ENCODE measurements around the gene ADK. TPM values are rescaled to one million over a fixed set of nuclear protein-coding genes. Genes with fewer than 3 reads are reported as not detected.

Gene ADK
- polyA plus RNA-seq, 1 donor (not counting 4 experiments of a cell fraction or from before 2014, with no cell fraction given) = 139 TPM

GRCh38 chr10:74388801-74389200 is 237.8 kb downstream of the ADK start:
- TF ChIP-seq, protein P1, sequence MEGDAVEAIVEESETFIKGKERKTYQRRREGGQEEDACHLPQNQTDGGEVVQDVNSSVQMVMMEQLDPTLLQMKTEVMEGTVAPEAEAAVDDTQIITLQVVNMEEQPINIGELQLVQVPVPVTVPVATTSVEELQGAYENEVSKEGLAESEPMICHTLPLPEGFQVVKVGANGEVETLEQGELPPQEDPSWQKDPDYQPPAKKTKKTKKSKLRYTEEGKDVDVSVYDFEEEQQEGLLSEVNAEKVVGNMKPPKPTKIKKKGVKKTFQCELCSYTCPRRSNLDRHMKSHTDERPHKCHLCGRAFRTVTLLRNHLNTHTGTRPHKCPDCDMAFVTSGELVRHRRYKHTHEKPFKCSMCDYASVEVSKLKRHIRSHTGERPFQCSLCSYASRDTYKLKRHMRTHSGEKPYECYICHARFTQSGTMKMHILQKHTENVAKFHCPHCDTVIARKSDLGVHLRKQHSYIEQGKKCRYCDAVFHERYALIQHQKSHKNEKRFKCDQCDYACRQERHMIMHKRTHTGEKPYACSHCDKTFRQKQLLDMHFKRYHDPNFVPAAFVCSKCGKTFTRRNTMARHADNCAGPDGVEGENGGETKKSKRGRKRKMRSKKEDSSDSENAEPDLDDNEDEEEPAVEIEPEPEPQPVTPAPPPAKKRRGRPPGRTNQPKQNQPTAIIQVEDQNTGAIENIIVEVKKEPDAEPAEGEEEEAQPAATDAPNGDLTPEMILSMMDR (optimal IDR thresholded peaks at IDR 0.05 in 1 of 3, IDR thresholded peaks at IDR 0.05 in 1 of 3, conservative IDR thresholded peaks at IDR 0.05 in 1 of 3; ENCODE audit: extremely low read depth in 1 of 3, insufficient read depth in 2 of 3, low read length in 3 of 3) = no peak
- TF ChIP-seq EZH2 (IDR thresholded peaks at IDR 0.05; ENCODE audit: low read length) = no peak
- H3K79me2 ChIP-seq (ENCODE audit: control insufficient read depth, insufficient read depth, low read length) = peaks cover 7% of the 10 kb centered on the region
- no peak overlapping the region for H3K9ac ChIP-seq (ENCODE audit: control insufficient read depth, extremely low read depth, insufficient read depth, low read length)
- no peaks in the 10 kb centered on the region for H3K9me3 ChIP-seq (ENCODE audit: control insufficient read depth, low read depth, low read length)
- FAIRE-seq = peak; percentile 5
- H3K4me1 ChIP-seq (ENCODE audit: control insufficient read depth, extremely low read depth, insufficient read depth, low read length) = no peaks in the 10 kb centered on the region
- H4K20me1 ChIP-seq (ENCODE audit: control insufficient read depth, extremely low read depth, insufficient read depth, low read length) = no peaks in the 10 kb centered on the region
- H3K9me1 ChIP-seq (ENCODE audit: control insufficient read depth, extremely low read depth, insufficient read depth, low read length) = peaks cover 2% of the 10 kb centered on the region
- H3K27me3 ChIP-seq (ENCODE audit: control insufficient read depth, extremely low read depth, insufficient read depth, low read length) = no peaks in the 10 kb centered on the region
- dilution Hi-C loops (cut with MboI; ENCODE audit: extremely low pct_ligation_motif_present, low sequenced_read_pairs) = no loop called here
- H3K36me3 ChIP-seq (ENCODE audit: control insufficient read depth in 2 of 2, extremely low read depth in 1 of 2, insufficient read depth in 2 of 2, low read length in 2 of 2) = peaks cover 0 to 4% of the 10 kb centered on the region in 2 experiments
- H2AFZ ChIP-seq (ENCODE audit: control insufficient read depth, low read length) = no peak overlapping the region
- no peak overlapping the region for H3K4me2 ChIP-seq (ENCODE audit: control insufficient read depth, extremely low read depth, insufficient read depth, low read depth, low read length)
- no peak for DNase-seq (ENCODE audit: low read depth, low spot score)
- H3K27ac ChIP-seq (ENCODE audit: control insufficient read depth, insufficient read depth, low read length) = no peak overlapping the region
- no peak overlapping the region for H3K4me3 ChIP-seq (ENCODE audit: control insufficient read depth in 2 of 3, extremely low read depth in 1 of 3, insufficient read depth in 2 of 3, low read depth in 1 of 3, low read length in 3 of 3)

DNA sequence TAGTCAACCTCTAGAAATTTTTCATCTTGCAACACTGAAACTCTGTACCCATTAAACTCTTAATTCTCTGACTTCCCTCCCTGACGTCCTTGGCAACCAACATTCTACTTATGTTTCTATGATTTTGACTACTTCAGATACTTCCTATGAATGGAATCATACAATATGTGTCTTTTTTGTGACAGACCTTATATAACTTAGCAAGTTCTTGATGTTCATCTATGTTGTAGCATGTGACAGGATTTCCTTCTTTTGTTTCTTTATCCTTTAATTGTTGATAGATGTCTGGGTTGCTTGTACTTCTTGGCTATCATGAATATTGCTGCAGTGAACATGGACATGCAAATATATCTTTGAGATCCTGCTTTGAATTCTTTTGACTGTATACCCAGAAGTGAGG is 240.8 kb downstream of the ADK start:
- FAIRE-seq (no peak), DNase-seq (ENCODE audit: low read depth, low spot score) (no peak)
- H3K27ac ChIP-seq (ENCODE audit: control insufficient read depth, insufficient read depth, low read length) = no peak overlapping the region
- peaks cover 1 to 8% of the 10 kb centered on the region in 2 experiments for H3K36me3 ChIP-seq (ENCODE audit: control insufficient read depth in 2 of 2, extremely low read depth in 1 of 2, insufficient read depth in 2 of 2, low read length in 2 of 2)
- no peak for TF ChIP-seq EZH2 (IDR thresholded peaks at IDR 0.05; ENCODE audit: low read length)
- TF ChIP-seq, protein P1 (optimal IDR thresholded peaks at IDR 0.05 in 1 of 3, IDR thresholded peaks at IDR 0.05 in 1 of 3, conservative IDR thresholded peaks at IDR 0.05 in 1 of 3; ENCODE audit: extremely low read depth in 1 of 3, insufficient read depth in 2 of 3, low read length in 3 of 3) = no peak
- peaks cover 7% of the 10 kb centered on the region for H3K79me2 ChIP-seq (ENCODE audit: control insufficient read depth, insufficient read depth, low read length)
- no peak overlapping the region for H3K4me2 ChIP-seq (ENCODE audit: control insufficient read depth, extremely low read depth, insufficient read depth, low read depth, low read length)
- no peaks in the 10 kb centered on the region for H3K27me3 ChIP-seq (ENCODE audit: control insufficient read depth, extremely low read depth, insufficient read depth, low read length)
- H4K20me1 ChIP-seq (ENCODE audit: control insufficient read depth, extremely low read depth, insufficient read depth, low read length) = no peaks in the 10 kb centered on the region
- dilution Hi-C loops (cut with MboI; ENCODE audit: extremely low pct_ligation_motif_present, low sequenced_read_pairs) = no loop called here
- no peak overlapping the region for H2AFZ ChIP-seq (ENCODE audit: control insufficient read depth, low read length)
- H3K9ac ChIP-seq (ENCODE audit: control insufficient read depth, extremely low read depth, insufficient read depth, low read length) = no peak overlapping the region
- no peaks in the 10 kb centered on the region for H3K4me1 ChIP-seq (ENCODE audit: control insufficient read depth, extremely low read depth, insufficient read depth, low read length)
- H3K4me3 ChIP-seq (ENCODE audit: control insufficient read depth in 2 of 3, extremely low read depth in 1 of 3, insufficient read depth in 2 of 3, low read depth in 1 of 3, low read length in 3 of 3) = no peak overlapping the region
- no peaks in the 10 kb centered on the region for H3K9me3 ChIP-seq (ENCODE audit: control insufficient read depth, low read depth, low read length)
- peaks cover 2% of the 10 kb centered on the region for H3K9me1 ChIP-seq (ENCODE audit: control insufficient read depth, extremely low read depth, insufficient read depth, low read length)
